Skeletal muscle tissue (tissue), 1 donor: ENCODE results near the gene SPATA31E1. TPM values are rescaled to one million over a fixed set of nuclear protein-coding genes. Genes with fewer than 3 reads are reported as not detected.

Experiments
- total RNA-seq: library from RNA; depleted of rRNA; stranded (reverse); fragments of >200 nt; gene quantifications from one replicate; pipeline ENCODE4 v1.2.3, GENCODE V29; 2014

Gene SPATA31E1
- total RNA-seq, 1 donor from 2014 or later: not detected

Other genes starting within 250 kb of the SPATA31E1 start
- gene CTSL, start 156.8 kb upstream of the SPATA31E1 start, total RNA-seq: 45.9 TPM
- not detected for gene SPATA31C1, start 35.1 kb downstream of the SPATA31E1 start, total RNA-seq
- gene CDK20, start 91.7 kb downstream of the SPATA31E1 start, total RNA-seq: 2.1 TPM